Measurements from ENCODE around the gene PANX3. TPM values are rescaled to one million over a fixed set of nuclear protein-coding genes. Genes with fewer than 3 reads are reported as not detected.

Gene PANX3
- total RNA-seq, 1 experiment from 2014 or later = not detected

GRCh38 chr11:124584681-124585372, 26.4 kb upstream of the PANX3 start:
- POLR2A ChIA-PET = no interaction called here
- Mint-ChIP-seq H3K4me1 (ENCODE audit: insufficient read depth, unreplicated experiment) (no peaks in the 10 kb centered on the region), H3K4me3 (ENCODE audit: unreplicated experiment) (no peak overlapping the region), H3K27me3 (ENCODE audit: insufficient read depth, unreplicated experiment) (peaks cover 76% of the 10 kb centered on the region), H3K9me3 (ENCODE audit: unreplicated experiment) (no peaks in the 10 kb centered on the region), H3K36me3 (ENCODE audit: insufficient read depth, unreplicated experiment) (no peaks in the 10 kb centered on the region), H3K27ac (ENCODE audit: low read depth, unreplicated experiment) (no peak overlapping the region)
- BruUV-seq (replicated peaks) = no TSS peak
- intact Hi-C loops (cut with micrococcal nuclease) = loop anchor here (10.0 kb wide), 1 partner anchor 520 kb away; no protein-coding TSS in a partner anchor
- TF ChIP-seq CTCF (IDR thresholded peaks at IDR 0.05; ENCODE audit: unreplicated experiment) = no peak
- CTCF ChIA-PET = interaction anchor here (0.6 to 6.2 kb wide), 20 partner anchors 8 to 1620 kb away, joined by 3 to 87 read pairs (median 5); partner anchors contain the start of gene OR8B4
- no peak for DNase-seq (ENCODE audit: unreplicated experiment)

- intact Hi-C loops (cut with micrococcal nuclease) = loop anchor here (1.0 to 10.0 kb wide), 2 partner anchors 171 to 522 kb away; no protein-coding TSS in a partner anchor
- H3K36me3 Mint-ChIP-seq (ENCODE audit: insufficient read depth, unreplicated experiment) = no peaks in the 10 kb centered on the region
- peak; percentile 74 for DNase-seq (ENCODE audit: unreplicated experiment)
- peaks cover 87% of the 10 kb centered on the region for H3K27me3 Mint-ChIP-seq (ENCODE audit: insufficient read depth, unreplicated experiment)
- H3K4me1 Mint-ChIP-seq (ENCODE audit: insufficient read depth, unreplicated experiment) = no peaks in the 10 kb centered on the region
- H3K9me3 Mint-ChIP-seq (ENCODE audit: unreplicated experiment) = no peaks in the 10 kb centered on the region
- CTCF ChIA-PET = interaction anchor here (0.6 to 6.2 kb wide), 19 partner anchors 9 to 517 kb away, joined by 3 to 87 read pairs (median 5); partner anchors contain the start of genes OR8B4 and TBRG1
- TF ChIP-seq CTCF (IDR thresholded peaks at IDR 0.05; ENCODE audit: unreplicated experiment) = peak; percentile 52
- no TSS peak for BruUV-seq (replicated peaks)
- no peak overlapping the region for H3K4me3 Mint-ChIP-seq (ENCODE audit: unreplicated experiment)
- H3K27ac Mint-ChIP-seq (ENCODE audit: low read depth, unreplicated experiment) = no peak overlapping the region
- POLR2A ChIA-PET = no interaction called here
Measured at GRCh38 chr11:124586238-124586860, 24.9 kb upstream of the PANX3 start.

GRCh38 chr11:124591430-124591829, 19.8 kb upstream of the PANX3 start:
- BruUV-seq (replicated peaks) = no TSS peak
- Mint-ChIP-seq H3K27ac (ENCODE audit: low read depth, unreplicated experiment) (no peak overlapping the region), H3K4me3 (ENCODE audit: unreplicated experiment) (no peak overlapping the region), H3K27me3 (ENCODE audit: insufficient read depth, unreplicated experiment) (peaks cover 75% of the 10 kb centered on the region), H3K4me1 (ENCODE audit: insufficient read depth, unreplicated experiment) (no peaks in the 10 kb centered on the region), H3K36me3 (ENCODE audit: insufficient read depth, unreplicated experiment) (no peaks in the 10 kb centered on the region), H3K9me3 (ENCODE audit: unreplicated experiment) (no peaks in the 10 kb centered on the region)
- TF ChIP-seq CTCF (IDR thresholded peaks at IDR 0.05; ENCODE audit: unreplicated experiment) = no peak
- POLR2A ChIA-PET = no interaction called here
- CTCF ChIA-PET = no interaction called here
- intact Hi-C loops (cut with micrococcal nuclease) = no loop called here
- no peak for DNase-seq (ENCODE audit: unreplicated experiment)

GRCh38 chr11:124592627-124593026, 18.6 kb upstream of the PANX3 start:
- DNase-seq (ENCODE audit: unreplicated experiment) = no peak
- H3K4me3 Mint-ChIP-seq (ENCODE audit: unreplicated experiment) = no peak overlapping the region
- ChIA-PET POLR2A (no interaction called here), CTCF (interaction anchor here (1.0 to 1.2 kb wide), 3 partner anchors 14 to 177 kb away, joined by 3 to 5 read pairs (median 3); no protein-coding TSS in a partner anchor)
- H3K4me1 Mint-ChIP-seq (ENCODE audit: insufficient read depth, unreplicated experiment) = no peaks in the 10 kb centered on the region
- H3K36me3 Mint-ChIP-seq (ENCODE audit: insufficient read depth, unreplicated experiment) = no peaks in the 10 kb centered on the region
- no peaks in the 10 kb centered on the region for H3K9me3 Mint-ChIP-seq (ENCODE audit: unreplicated experiment)
- intact Hi-C loops (cut with micrococcal nuclease) = no loop called here
- TF ChIP-seq CTCF (IDR thresholded peaks at IDR 0.05; ENCODE audit: unreplicated experiment) = no peak
- H3K27me3 Mint-ChIP-seq (ENCODE audit: insufficient read depth, unreplicated experiment) = peaks cover 75% of the 10 kb centered on the region
- H3K27ac Mint-ChIP-seq (ENCODE audit: low read depth, unreplicated experiment) = no peak overlapping the region
- no TSS peak for BruUV-seq (replicated peaks)
